ENCODE measurements around the gene FOXA3. TPM values are rescaled to one million over a fixed set of nuclear protein-coding genes. Genes with fewer than 3 reads are reported as not detected.

The FOXA3 gene
- total and polyA plus RNA-seq, 2 experiments from 2014 or later: 11.1 to 17.5 TPM

GRCh38 chr19:45852983-45853382 is 11.1 kb upstream of the FOXA3 start:
- no peak overlapping the region for H2AFZ ChIP-seq
- H3F3A ChIP-seq (replicated peaks; ENCODE audit: low read depth): peaks cover 18% of the 10 kb centered on the region
- Mint-ChIP-seq H3K4me3 (no peak overlapping the region), H3K4me1 (no peaks in the 10 kb centered on the region), H3K36me3 (ENCODE audit: low read depth) (peaks cover 64% of the 10 kb centered on the region), H3K27ac (no peak overlapping the region; the same call in 1 of the 2 replicates), H3K27me3 (ENCODE audit: insufficient read depth, low read depth, poor library complexity) (peaks cover 13% of the 10 kb centered on the region), H3K9me3 (no peaks in the 10 kb centered on the region)
- ATAC-seq: no peak
- no peak overlapping the region for H3K27ac ChIP-seq (ENCODE audit: low read depth)
- H3K79me2 ChIP-seq (replicated peaks; ENCODE audit: insufficient read depth): peaks cover 31% of the 10 kb centered on the region
- no peaks in the 10 kb centered on the region for H3K4me1 ChIP-seq (ENCODE audit: insufficient read depth)
- peaks cover 42% of the 10 kb centered on the region for H3K36me3 ChIP-seq (ENCODE audit: insufficient read depth)
- no peak overlapping the region for H3K4me3 ChIP-seq
- TF ChIP-seq ZNF114 (CRISPR knock-in tag; IDR thresholded peaks at IDR 0.05): no peak
- peaks cover 43% of the 10 kb centered on the region for H4K20me1 ChIP-seq (replicated peaks; ENCODE audit: insufficient read depth)
- H3K27me3 ChIP-seq (ENCODE audit: insufficient read depth): no peaks in the 10 kb centered on the region
- H3K9me2 ChIP-seq (ENCODE audit: insufficient read depth): no peaks in the 10 kb centered on the region
- no peak for DNase-seq (ENCODE audit: low spot score)
- no peak overlapping the region for H3K4me2 ChIP-seq

- H3K9me2 ChIP-seq (ENCODE audit: insufficient read depth): no peaks in the 10 kb centered on the region
- no peaks in the 10 kb centered on the region for H3K4me1 ChIP-seq (ENCODE audit: insufficient read depth)
- TF ChIP-seq ETS1 (IDR thresholded peaks at IDR 0.05): no peak
- no peak for TF ChIP-seq EZH2 (IDR thresholded peaks at IDR 0.05; ENCODE audit: low read depth, unreplicated experiment)
- TF ChIP-seq POLR2AphosphoS5 (IDR thresholded peaks at IDR 0.05; ENCODE audit: low read depth): no peak
- TF ChIP-seq CREB1 (CRISPR knock-in tag; IDR thresholded peaks at IDR 0.05; ENCODE audit: low read depth): no peak
- H3K4me3 ChIP-seq: no peak overlapping the region
- H4K20me1 ChIP-seq (replicated peaks; ENCODE audit: insufficient read depth): peaks cover 44% of the 10 kb centered on the region
- DNase-seq (ENCODE audit: low spot score): no peak
- Mint-ChIP-seq H3K27me3 (ENCODE audit: insufficient read depth, low read depth, poor library complexity) (peaks cover 14% of the 10 kb centered on the region), H3K4me3 (no peak overlapping the region), H3K27ac (no peak overlapping the region), H3K4me1 (no peaks in the 10 kb centered on the region), H3K9me3 (no peaks in the 10 kb centered on the region), H3K36me3 (ENCODE audit: low read depth) (peaks cover 64% of the 10 kb centered on the region)
- no peak for ATAC-seq
- no peaks in the 10 kb centered on the region for H3K27me3 ChIP-seq (ENCODE audit: insufficient read depth)
- peaks cover 36% of the 10 kb centered on the region for H3K36me3 ChIP-seq (ENCODE audit: insufficient read depth)
- H2AFZ ChIP-seq: no peak overlapping the region
- no peak overlapping the region for H3K4me2 ChIP-seq
- H3F3A ChIP-seq (replicated peaks; ENCODE audit: low read depth): peaks cover 13% of the 10 kb centered on the region; the same call in 1 of the 2 replicates
- no peak overlapping the region for H3K27ac ChIP-seq (ENCODE audit: low read depth)
- peaks cover 44% of the 10 kb centered on the region for H3K79me2 ChIP-seq (replicated peaks; ENCODE audit: insufficient read depth)
Measured at GRCh38 chr19:45854167-45854778, 9.9 kb upstream of the FOXA3 start.

GRCh38 chr19:45860359-45861259 is 3.5 kb upstream of the FOXA3 start:
- Histone ChIP-seq H2AFZ (no peak overlapping the region), H3K27ac (ENCODE audit: low read depth) (peak overlapping the region; percentile 61; the same call in 1 of the 2 replicates), H4K20me1 (replicated peaks; ENCODE audit: insufficient read depth) (peaks cover 24% of the 10 kb centered on the region), H3K27me3 (ENCODE audit: insufficient read depth) (no peaks in the 10 kb centered on the region), H3K4me3 (no peak overlapping the region), H3K4me1 (ENCODE audit: insufficient read depth) (peaks cover 11% of the 10 kb centered on the region), H3F3A (replicated peaks; ENCODE audit: low read depth) (0 out of 2 replicates have a peak, but pooled peaks cover 8% of the 10 kb centered on the region), H3K36me3 (ENCODE audit: insufficient read depth) (peaks cover 9% of the 10 kb centered on the region; the same call in 1 of the 2 replicates), H3K9me2 (ENCODE audit: insufficient read depth) (no peaks in the 10 kb centered on the region), H3K79me2 (replicated peaks; ENCODE audit: insufficient read depth) (peaks cover 81% of the 10 kb centered on the region), H3K4me2 (no peak overlapping the region)
- H3K9me3 Mint-ChIP-seq: no peaks in the 10 kb centered on the region
- H3K27me3 Mint-ChIP-seq (ENCODE audit: insufficient read depth, low read depth, poor library complexity): peaks cover 22% of the 10 kb centered on the region
- H3K4me1 Mint-ChIP-seq: peaks cover 16% of the 10 kb centered on the region
- no peak overlapping the region for H3K27ac Mint-ChIP-seq
- H3K4me3 Mint-ChIP-seq: peak overlapping the region; percentile 95
- DNase-seq (ENCODE audit: low spot score): no peak
- no peak for ATAC-seq
- peaks cover 33% of the 10 kb centered on the region for H3K36me3 Mint-ChIP-seq (ENCODE audit: low read depth)
- TF ChIP-seq STAT1 (IDR thresholded peaks at IDR 0.05; ENCODE audit: unreplicated experiment): no peak
- TF ChIP-seq EZH2phosphoT487 (IDR thresholded peaks at IDR 0.05; ENCODE audit: unreplicated experiment): no peak
- no peak for TF ChIP-seq ZNF331 (CRISPR knock-in tag; IDR thresholded peaks at IDR 0.05; ENCODE audit: low read depth)
- no peak for TF ChIP-seq CTCF (conservative IDR thresholded peaks at IDR 0.05; ENCODE audit: low read depth in 2 of 2)
- no peak for TF ChIP-seq ETS1 (IDR thresholded peaks at IDR 0.05)
